HG02759 (cell line): ENCODE measurements around the gene MPO.

Experiments used
- ATAC-seq: cut with Tn5 transposase; IDR thresholded peaks from one replicate; pipeline ENCODE4 v1.9.1; 2021; ENCODE audit warnings: mild to moderate bottlenecking, moderate library complexity; ENCODE audit not compliant: unreplicated experiment

MPO gene

GRCh38 chr17:58280480-58281217, at the start of gene MPO:
Gene MPO, minus strand, starts transcription at chr17:58280935. Its CDS starts 177 bp downstream, at chr17:58280758.
- no peak for ATAC-seq

- ATAC-seq, result peak; percentile 1
These were observed 49.2 kb upstream of the MPO start for GRCh38 chr17:58329810-58330537.

GRCh38 chr17:58329035-58329809, 48.5 kb upstream of the MPO start:
- ATAC-seq, result peak; percentile 39

- peak; percentile 2 for ATAC-seq
These were observed 47.7 kb upstream of the MPO start, which contains the start of gene TSPOAP1 for GRCh38 chr17:58328195-58329034. Gene TSPOAP1, minus strand, starts transcription at chr17:58328795. Its CDS starts 875 bp downstream, at chr17:58327920.

- no peak for ATAC-seq
These were observed 46.8 kb upstream of the MPO start for GRCh38 chr17:58327363-58328194.

- no peak for ATAC-seq
These were observed 46.1 kb upstream of the MPO start for GRCh38 chr17:58326609-58327362.

GRCh38 chr17:58325976-58326468, 45.3 kb upstream of the MPO start:
- ATAC-seq, result no peak

- no peak for ATAC-seq
These were observed 44.6 kb upstream of the MPO start for GRCh38 chr17:58325289-58325726.

- ATAC-seq, result no peak
These were observed 43.9 kb upstream of the MPO start for GRCh38 chr17:58324409-58325288.

- no peak for ATAC-seq
These were observed 43.3 kb upstream of the MPO start for GRCh38 chr17:58324056-58324408.

- ATAC-seq, result no peak
These were observed 42.8 kb upstream of the MPO start for GRCh38 chr17:58323366-58324055.

GRCh38 chr17:58322581-58323185, 41.9 kb upstream of the MPO start:
- ATAC-seq, result no peak

- no peak for ATAC-seq
These were observed 41.1 kb upstream of the MPO start for GRCh38 chr17:58321571-58322525.

- no peak for ATAC-seq
These were observed 40.0 kb upstream of the MPO start for GRCh38 chr17:58320570-58321323.

GRCh38 chr17:58320163-58320558, 39.4 kb upstream of the MPO start:
- ATAC-seq, result no peak
